Measurements from ENCODE around the gene DAPK2.
"Not testable (repeated sequence)": the region's sequence is repeated elsewhere in the genome, so short reads cannot be mapped to it uniquely, and the experiment has no call there.

The DAPK2 gene

DNA sequence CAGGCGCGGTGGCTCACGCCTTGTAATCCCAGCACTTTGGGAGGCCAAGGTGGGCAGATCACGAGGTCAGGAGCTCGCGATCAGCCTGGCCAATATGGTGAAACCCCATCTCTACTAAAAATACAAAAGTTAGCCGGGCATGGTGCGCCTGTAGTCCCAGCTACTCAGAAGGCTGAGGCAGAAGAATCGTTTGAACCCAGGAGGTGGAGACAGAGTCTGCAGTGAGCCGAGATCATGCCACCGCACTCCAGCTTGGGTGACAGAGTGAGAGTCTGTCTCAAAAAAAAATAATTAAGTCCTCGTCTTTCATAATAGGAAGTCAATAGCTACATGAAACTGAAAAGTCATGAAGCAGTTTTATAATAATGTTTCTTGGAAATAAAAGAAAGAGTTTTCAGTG lies 7.4 kb upstream of the DAPK2 start:
- not testable (repeated sequence) for DNase-seq

GRCh38 chr15:64052925-64053491 lies 6.7 kb upstream of the DAPK2 start:
- DNase-seq: no peak

GRCh38 chr15:64051407-64052259 lies 5.3 kb upstream of the DAPK2 start:
- no peak for DNase-seq

- DNase-seq: no peak
Measured at GRCh38 chr15:64051093-64051402, 4.8 kb upstream of the DAPK2 start.

- no peak for DNase-seq
Measured at GRCh38 chr15:64050281-64051092, 4.2 kb upstream of the DAPK2 start.

GRCh38 chr15:64048781-64049460 lies 2.6 kb upstream of the DAPK2 start:
- DNase-seq: no peak

DNA sequence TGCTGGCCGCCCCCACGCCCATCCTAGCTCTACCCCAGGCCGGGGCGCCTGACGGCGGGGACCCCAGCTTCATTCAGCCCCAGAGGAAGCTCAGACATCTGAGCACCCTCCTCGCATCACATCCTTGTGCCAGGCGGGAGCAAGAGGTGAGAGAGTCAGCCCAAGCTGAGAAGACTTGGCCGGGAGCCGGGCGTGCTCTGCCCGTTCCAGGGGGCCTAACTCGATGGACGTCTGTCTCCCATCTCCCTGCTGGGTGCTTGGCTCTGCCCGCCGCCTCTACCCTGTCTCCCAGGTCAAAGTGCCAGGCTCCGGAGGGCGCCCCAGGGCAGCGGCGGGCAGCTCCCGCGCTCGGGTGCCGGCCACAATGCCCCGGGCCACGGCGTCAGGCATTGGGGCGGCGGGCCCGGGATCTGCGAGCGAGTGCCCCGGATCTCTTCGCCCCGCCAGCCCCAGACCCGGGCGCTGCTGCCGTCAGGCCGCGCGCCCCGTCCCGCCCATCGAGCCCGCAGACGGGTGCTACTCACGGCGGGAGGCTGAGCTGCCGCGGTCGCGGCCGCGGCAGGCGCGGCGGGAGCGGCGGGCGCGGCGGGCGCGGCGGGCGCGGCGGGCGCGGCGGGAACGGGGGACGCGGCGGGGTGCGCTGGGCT lies 388 bp downstream of the DAPK2 start:
- no peak for DNase-seq

DNA sequence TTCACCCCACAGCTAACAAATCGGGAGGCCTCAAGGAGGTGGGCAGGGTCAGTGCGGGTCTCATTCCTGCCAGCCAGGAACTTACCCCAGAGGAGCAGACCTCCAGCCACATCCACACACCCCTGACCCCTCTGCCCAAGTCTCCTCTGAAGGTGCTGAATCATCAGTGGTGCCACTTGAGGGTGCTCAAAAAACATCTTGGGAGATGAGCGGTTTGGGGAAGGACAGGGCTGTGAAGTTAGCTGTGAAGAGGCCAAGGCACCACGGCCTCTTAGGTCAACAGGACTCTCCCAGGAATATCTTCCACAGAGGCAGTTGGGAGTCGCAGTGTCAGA lies 1.2 kb downstream of the DAPK2 start:
- no peak for DNase-seq

GRCh38 chr15:64044300-64045100 lies 1.8 kb downstream of the DAPK2 start:
- DNase-seq: no peak

DNA sequence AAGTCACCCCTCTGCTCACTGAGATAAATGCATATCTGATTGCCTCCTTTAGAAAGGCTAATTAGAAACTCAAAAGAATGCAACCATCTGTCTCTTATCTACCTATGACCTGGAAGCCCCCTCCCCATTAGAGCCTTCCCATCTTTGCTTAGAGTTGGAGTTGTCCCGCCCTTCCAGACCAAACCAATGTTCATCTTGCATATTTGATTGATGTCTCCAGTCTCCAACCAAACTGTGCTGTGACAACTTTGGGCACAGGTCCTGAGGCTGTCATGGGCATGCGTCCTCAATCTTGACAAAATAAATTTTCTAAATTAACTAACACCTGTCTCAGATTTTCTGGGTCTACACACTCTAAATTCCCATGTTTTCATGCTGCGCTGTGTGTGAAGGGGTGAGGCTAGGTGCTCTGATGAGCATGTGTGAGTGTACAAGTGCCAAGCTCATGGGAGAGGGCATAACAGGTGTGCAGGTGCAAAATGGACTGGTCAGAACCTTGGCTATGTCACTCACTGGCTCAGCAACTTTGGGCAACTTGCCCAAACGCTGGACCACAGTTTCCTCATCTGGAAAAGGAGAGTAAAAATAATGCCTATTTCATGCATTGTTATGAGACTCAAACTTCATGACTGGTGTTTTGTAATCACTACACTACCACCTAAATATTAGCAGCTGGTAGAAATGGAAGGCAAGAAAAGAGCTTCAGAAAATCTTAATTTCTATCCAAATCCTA lies 7.2 kb downstream of the DAPK2 start:
- DNase-seq: no peak

- no peak for DNase-seq
Measured at GRCh38 chr15:64037966-64038365, 8.3 kb downstream of the DAPK2 start.

DNA sequence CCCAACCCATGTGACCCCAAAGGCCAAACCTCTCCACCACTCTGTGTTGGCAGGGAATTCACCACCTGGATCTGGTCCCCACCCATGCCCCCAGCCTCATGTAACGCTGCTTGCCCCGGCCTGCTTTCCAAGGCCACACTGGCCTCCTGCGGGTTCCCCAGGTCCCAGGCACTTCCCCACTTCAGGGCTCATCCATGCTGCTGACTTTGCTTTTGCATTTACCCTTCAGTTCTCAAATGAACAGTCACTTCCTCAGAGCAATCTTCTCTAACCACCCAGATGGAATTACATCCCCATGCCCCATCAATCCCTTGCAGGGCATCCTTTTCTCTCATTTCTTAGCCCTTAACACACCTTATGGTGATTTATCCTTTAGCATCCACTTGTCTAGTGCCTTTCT lies 9.2 kb downstream of the DAPK2 start:
- no peak for DNase-seq

DNA sequence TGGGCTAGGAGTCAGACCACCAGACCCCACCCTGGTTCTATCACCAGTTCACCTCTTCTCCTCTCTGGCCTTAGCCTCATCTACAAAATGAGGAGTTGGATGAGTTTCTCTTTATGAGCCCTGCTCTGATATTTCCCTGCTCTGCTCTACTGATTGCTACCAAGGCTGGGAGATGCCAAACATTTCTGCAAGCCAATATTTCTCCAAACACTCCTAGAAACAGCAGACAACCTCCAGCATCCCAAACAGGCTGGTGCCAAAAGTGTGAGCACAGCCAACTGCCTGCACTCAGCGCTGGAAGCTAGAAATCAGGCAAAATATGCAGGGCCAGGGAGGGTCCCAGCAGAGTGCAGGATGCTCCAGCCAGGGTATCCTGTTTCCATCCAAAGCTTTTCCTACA lies 10.8 kb downstream of the DAPK2 start:
- no peak for DNase-seq

DNA sequence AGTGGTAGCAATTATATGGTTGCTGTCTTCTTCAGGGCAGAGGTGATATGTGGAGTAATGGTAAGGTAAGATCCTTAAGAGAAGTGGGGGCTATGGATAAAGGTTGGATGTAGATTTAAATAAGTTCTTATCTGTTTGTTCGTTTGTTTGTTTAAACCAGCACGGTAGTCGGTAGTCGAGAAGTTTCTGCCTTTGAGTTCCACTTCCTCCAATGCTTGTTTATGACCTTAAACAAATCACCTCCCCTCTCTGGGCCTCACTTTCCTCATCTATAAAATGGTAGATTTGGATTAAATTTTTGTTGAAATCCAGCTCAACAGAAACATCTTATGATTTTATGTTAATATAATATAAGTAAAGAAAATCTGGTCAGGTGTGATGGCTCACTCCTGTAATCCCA lies 11.8 kb downstream of the DAPK2 start:
- no peak for DNase-seq

- no peak for DNase-seq
Measured at GRCh38 chr15:64032329-64032728, 14.0 kb downstream of the DAPK2 start.

DNA sequence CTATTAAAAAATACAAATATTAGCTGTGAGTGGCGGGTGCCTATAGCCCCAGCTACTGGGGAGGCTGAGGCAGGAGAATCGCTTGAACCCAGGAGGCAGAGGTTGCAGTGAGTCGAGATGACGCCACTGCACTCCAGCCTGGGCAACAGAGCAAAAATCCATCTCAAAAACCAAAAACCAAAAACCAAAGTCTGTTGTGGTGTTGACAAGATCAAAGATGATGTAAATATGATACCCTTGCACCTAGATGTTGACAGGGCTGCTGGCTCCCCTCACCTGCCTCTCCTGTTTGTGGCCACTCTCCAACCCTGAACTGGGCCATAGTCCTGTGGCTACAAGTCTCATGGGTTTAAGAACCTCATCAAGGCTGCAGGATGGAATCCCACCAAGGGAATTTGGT lies 16.2 kb downstream of the DAPK2 start:
- no peak for DNase-seq

GRCh38 chr15:64029633-64030032 lies 16.7 kb downstream of the DAPK2 start:
- no peak for DNase-seq

DNA sequence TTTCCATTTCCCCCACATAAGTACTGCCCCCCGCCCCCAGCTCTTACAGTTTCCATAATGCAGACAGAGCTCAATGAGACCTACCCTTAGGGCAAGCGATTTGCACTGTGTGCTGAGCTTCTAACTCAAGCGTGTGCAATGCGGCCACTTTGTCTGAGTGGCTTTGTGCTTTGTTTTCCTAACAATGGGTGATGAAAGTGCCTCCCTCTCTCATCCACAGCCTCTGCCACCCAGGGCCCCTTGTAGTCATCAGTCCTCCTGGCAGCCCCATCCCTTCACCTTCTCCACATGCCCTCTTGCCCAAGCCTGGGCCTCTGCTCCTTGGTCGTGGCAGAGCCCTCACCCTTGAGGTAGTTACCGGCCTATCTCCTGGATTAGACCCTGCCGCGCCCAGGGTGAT lies 17.2 kb downstream of the DAPK2 start:
- DNase-seq: no peak

GRCh38 chr15:64026591-64026990 lies 19.7 kb downstream of the DAPK2 start:
- no peak for DNase-seq

DNA sequence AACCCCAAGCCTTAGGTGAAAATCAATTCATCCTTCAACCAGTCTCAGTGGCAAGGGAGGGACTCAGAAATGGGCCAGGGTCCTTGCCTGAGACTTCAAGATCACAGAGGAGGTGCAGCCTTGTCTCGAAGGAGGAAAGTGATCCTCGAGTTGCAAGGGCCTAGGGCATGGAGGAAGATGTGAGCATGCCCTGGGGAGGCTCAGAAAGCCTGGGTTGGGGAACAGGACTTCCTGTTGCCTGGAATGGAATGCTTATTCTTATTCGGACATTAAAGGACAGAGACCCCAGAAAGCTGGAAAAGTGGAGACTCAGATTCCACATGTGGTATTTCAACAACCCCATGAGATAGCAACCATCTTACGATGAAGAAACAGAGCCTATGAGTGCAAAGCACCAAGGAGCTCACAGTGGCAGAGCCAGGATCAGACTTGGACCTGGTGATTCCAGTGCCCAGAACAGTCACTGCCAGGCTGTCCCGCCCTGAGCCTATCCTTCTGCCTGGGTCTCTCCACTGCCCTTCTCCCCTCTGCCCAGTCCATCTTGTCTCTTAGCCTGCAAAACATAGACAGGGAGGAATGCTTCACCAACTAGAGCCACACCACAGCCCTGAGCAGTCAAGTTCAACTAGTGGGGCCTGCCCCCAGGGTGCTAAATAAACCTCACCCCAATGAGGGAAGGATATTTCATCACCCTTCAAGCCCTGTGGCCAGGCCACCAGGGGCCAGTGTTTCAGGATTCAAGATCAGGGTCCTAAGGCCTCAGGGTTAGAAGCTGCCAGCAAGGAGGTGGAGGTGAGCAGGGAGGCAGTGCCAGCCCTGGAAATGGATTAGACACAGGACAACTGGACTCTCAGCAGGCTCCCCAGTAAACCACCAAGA lies 21.9 kb downstream of the DAPK2 start:
- DNase-seq: peak; percentile 27
